Right lobe of liver (tissue), 4 donors: ENCODE results near the gene CFP.

Source experiments
- CTCF ChIP-seq, 4 donors: fragments of 200-600 bp in 3 of 4; fragments of 450-650 bp in 1 of 4; IDR thresholded peaks; one replicate each; pipeline versions ENCODE4 v1.5.1 to v1.8.0; 2016 to 2022; ENCODE audit warnings: antibody characterized with exemption in 4 of 4, mild to moderate bottlenecking in 2 of 4
- POLR2A ChIP-seq: fragments of 450-650 bp; IDR thresholded peaks from one replicate; pipeline ENCODE4 v1.6.1; 2017; ENCODE audit warnings: antibody characterized with exemption, mild to moderate bottlenecking
- donor health status: DM: no; HTN: no; CAD: no.
- donor health status: DM: no; HTN: no; CAD: no.
- donor health status: DM: no; HTN: yes; CAD: no.

- TF ChIP-seq POLR2A (no peak), CTCF (IDR thresholded peaks at IDR 0.05) (no peak)
Measured at GRCh38 chrX:47633689-47634590, 4.2 kb upstream of the CFP start.
